ENCODE results near the gene ARVCF. TPM values are rescaled to one million over a fixed set of nuclear protein-coding genes. Genes with fewer than 3 reads are reported as not detected.

The ARVCF gene
- total and polyA plus RNA-seq, 2 of the 8 experiments (the other 6 are each of a cell fraction or from before 2014, with no cell fraction given), result 31.0 to 43.2 TPM

GRCh38 chr22:20012741-20013331 lies 3.8 kb downstream of the ARVCF start (continued):
- no peak for TF ChIP-seq POLR2A (IDR thresholded peaks at IDR 0.05; ENCODE audit: control extremely low read depth in 1 of 2, low read depth in 2 of 2, low read length in 2 of 2)
